ENCODE measurements around the gene KCNN4. TPM values are rescaled to one million over a fixed set of nuclear protein-coding genes. Genes with fewer than 3 reads are reported as not detected.
A peak's percentile ranks its signal among the peaks of the same experiment; 100 is the strongest.

KCNN4 gene
- total RNA-seq, 2 donors from 2014 or later: 2.9 TPM; not detected in 1

DNA sequence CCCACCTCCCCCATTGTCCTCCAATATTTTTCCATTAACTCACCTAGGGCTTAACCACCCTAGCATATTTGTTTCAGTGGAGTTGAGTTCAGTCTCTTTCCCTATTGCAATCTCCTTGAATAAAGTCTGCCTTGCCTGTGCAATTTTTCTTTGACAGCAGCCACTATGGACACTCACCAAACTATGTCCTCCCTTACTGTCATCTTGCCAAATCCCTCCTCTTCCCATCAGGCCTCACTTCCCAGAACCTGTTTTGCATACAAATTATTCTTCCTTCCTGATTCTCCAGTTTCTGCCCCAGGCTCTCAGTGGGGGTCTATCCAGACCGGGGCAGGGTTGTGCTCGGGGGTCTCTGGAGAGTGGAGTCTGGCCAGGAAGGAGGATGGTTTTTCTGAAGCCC, 23.7 kb upstream of the KCNN4 start:
- ATAC-seq: no peak
- no peak overlapping the region for H3K4me3 ChIP-seq
- no peaks in the 10 kb centered on the region for H3K27me3 ChIP-seq
- DNase-seq: no peak
- no peaks in the 10 kb centered on the region for H3K36me3 ChIP-seq (replicated peaks in 1 of 2; ENCODE audit: insufficient read depth in 1 of 2, low read depth in 2 of 2)
- H3K4me1 ChIP-seq: no peaks in the 10 kb centered on the region
- no peaks in the 10 kb centered on the region for H3K9me3 ChIP-seq
- H3K27ac ChIP-seq: no peak overlapping the region
- TF ChIP-seq, protein P1, sequence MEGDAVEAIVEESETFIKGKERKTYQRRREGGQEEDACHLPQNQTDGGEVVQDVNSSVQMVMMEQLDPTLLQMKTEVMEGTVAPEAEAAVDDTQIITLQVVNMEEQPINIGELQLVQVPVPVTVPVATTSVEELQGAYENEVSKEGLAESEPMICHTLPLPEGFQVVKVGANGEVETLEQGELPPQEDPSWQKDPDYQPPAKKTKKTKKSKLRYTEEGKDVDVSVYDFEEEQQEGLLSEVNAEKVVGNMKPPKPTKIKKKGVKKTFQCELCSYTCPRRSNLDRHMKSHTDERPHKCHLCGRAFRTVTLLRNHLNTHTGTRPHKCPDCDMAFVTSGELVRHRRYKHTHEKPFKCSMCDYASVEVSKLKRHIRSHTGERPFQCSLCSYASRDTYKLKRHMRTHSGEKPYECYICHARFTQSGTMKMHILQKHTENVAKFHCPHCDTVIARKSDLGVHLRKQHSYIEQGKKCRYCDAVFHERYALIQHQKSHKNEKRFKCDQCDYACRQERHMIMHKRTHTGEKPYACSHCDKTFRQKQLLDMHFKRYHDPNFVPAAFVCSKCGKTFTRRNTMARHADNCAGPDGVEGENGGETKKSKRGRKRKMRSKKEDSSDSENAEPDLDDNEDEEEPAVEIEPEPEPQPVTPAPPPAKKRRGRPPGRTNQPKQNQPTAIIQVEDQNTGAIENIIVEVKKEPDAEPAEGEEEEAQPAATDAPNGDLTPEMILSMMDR (IDR thresholded peaks at IDR 0.05): no peak
- no peak for TF ChIP-seq POLR2A (IDR thresholded peaks at IDR 0.05)
- WGBS, 2 donors: 50 to 52% methylated on average over 2 of the region's 2 CpGs
- intact Hi-C loops (cut with DNase I): no loop called here

DNA sequence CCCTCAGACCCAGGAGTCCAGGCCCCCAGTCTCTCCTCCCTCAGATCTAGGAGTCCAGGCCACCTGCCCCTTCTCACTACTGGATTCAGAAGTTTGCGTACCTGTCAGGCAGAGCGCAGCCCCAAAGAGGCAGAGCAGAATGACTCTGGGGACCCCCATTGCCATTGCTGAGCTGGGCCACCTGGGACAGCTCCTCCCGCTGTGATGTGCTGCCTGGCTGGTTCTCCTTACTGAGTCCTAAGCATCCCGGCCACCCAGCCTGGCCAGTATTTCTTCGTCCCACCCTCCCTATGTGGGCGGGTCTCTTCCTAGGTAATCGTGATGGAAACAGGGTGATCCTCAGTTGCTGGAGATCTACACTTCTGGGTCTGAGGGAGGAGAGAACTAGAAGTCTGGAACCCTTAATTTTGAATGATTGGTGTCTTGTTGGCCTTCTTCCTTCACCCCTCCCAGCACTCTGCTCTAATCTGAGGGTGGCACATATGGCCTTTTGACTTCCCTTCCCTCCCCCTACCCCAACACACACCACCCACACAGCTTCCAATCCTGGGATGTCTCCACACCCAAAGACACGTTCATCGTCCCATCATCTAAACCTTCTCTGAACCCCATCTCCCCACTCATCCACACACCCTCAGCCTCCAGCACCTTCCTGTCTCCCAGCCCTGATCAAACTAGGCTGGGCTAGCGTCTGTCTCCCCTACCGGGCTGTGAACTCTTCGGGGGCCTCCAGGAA, 21.6 kb upstream of the KCNN4 start, which contains the start of gene LYPD5:
TSS of gene LYPD5 (minus strand) at position 232 of the 736 bp plus-strand sequence. CDS start at position 165, 67 bp downstream.
- ATAC-seq: no peak
- Histone ChIP-seq H3K9me3 (no peaks in the 10 kb centered on the region), H3K27me3 (no peaks in the 10 kb centered on the region), H3K27ac (no peak within 1 kb of the TSS), H3K4me1 (peaks cover 8% of the 10 kb centered on the region), H3K4me3 (no peak within 1 kb of the TSS), H3K36me3 (replicated peaks in 1 of 2; ENCODE audit: insufficient read depth in 1 of 2, low read depth in 2 of 2) (no peaks in the 10 kb centered on the region)
- intact Hi-C loops (cut with DNase I): no loop called here
- 49 to 64% methylated on average over 10 to 12 of the region's 12 CpGs for WGBS, 2 donors
- TF ChIP-seq POLR2A (IDR thresholded peaks at IDR 0.05): no peak
- TF ChIP-seq, protein P1 (IDR thresholded peaks at IDR 0.05): no peak
- DNase-seq: no peak

DNA sequence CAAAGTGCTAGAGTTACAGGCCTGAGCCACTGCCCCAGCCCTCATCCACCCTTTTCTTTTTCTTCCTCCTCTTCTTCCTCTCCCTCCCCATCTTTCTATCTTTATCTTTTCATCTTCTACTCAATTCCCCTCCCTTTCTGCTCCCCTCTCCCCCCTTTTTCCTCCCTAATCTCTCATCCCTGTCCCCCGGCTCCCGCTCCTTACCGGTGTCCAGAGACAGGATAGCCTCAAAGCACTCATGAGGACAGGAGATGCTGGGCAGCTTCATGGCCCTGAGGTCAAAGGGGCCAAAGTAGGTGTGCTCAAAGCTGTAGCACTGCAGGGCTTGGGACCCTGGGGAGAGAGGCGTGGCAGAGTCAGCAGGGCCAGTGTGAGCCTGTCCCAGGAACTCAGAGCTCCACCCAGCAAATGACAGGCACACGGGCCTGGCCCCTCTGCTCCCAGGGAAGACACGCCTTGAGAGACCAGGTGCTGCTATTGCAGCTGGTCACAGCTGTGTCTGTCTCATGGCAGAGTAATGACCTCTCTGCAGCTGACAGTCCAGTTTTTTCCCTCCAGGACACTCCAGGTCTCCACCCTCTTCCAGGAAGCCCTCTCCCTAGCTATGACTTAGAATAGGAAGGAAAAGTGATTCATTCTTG, 18.8 kb upstream of the KCNN4 start:
- WGBS, 2 donors: 56 to 62% methylated on average over 4 to 6 of the region's 6 CpGs
- no peak for TF ChIP-seq POLR2A (IDR thresholded peaks at IDR 0.05)
- TF ChIP-seq, protein P1 (IDR thresholded peaks at IDR 0.05): no peak
- no peaks in the 10 kb centered on the region for H3K27me3 ChIP-seq

DNA sequence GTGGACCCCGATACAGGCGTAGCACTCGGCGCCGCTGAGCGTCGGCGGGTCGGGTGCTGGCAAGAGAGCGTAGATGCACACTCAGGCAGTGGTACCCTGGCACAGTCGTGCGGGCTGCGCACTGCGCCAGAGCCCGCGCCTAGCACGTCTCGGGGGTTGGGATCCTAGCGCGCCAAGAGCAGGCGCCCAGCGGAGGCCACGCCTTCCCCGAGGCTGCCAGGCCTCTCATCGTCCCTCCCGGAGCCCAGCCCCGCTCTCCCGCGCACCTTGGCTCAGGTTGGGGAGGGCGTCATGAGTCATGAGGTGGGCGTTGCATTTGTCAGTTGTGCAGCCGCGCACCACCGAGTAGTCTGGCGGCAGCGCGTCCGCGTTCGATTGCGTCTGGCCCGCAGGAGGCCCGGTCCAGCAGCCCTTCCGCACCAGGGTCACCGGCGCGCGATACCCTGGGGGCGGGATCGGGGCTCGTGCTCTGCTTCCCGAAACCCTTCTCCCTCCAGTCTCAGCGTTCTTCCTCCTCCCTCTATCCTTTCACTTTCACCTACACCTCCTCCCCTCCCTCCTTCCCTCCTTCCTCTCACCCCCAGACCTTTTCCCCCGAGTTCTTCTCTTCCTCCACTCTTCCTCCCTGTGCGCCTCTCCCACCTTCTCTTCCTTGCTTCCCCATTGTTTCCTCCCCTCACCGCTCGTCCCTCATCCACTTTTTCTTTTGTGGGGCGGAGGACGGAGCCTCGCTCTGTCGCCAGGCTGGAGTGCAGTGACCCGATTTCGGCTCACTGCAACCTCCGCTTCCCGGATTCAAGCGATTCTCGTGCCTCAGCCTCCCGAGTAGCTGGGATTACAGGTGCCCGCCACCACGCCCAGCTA, 18.0 kb upstream of the KCNN4 start:
- Histone ChIP-seq H3K4me3 (peak overlapping the region in 1 of 2 donors; percentile 19), H3K27me3 (no peaks in the 10 kb centered on the region), H3K4me1 (peaks cover 8% of the 10 kb centered on the region), H3K9me3 (no peaks in the 10 kb centered on the region), H3K27ac (no peak overlapping the region), H3K36me3 (replicated peaks in 1 of 2; ENCODE audit: insufficient read depth in 1 of 2, low read depth in 2 of 2) (no peaks in the 10 kb centered on the region)
- DNase-seq: peak; percentile 41 to 53 (median 50)
- TF ChIP-seq POLR2A (IDR thresholded peaks at IDR 0.05): peak in 2 of 3 donors; percentile 31 to 38
- TF ChIP-seq, protein P1 (IDR thresholded peaks at IDR 0.05): no peak
- peak; percentile 71 for ATAC-seq
- WGBS, 2 donors: 18 to 38% methylated on average over 34 to 66 of the region's 70 CpGs
- intact Hi-C loops (cut with DNase I): no loop called here

More for the DNA sequence above, 18.8 kb upstream of the KCNN4 start:
- H3K4me3 ChIP-seq: no peak overlapping the region
- H3K36me3 ChIP-seq (replicated peaks in 1 of 2; ENCODE audit: insufficient read depth in 1 of 2, low read depth in 2 of 2): no peaks in the 10 kb centered on the region
- intact Hi-C loops (cut with DNase I): no loop called here
- H3K27ac ChIP-seq: no peak overlapping the region
- ATAC-seq (no peak), DNase-seq (no peak)
- no peaks in the 10 kb centered on the region for H3K9me3 ChIP-seq
- peaks cover 8% of the 10 kb centered on the region for H3K4me1 ChIP-seq
